ENCODE measurements around the gene TIGD4.
"Not testable (repeated sequence)": the region's sequence is repeated elsewhere in the genome, so short reads cannot be mapped to it uniquely, and the experiment has no call there.

Gene TIGD4

GRCh38 chr4:152773953-152774352 lies 5.6 kb downstream of the TIGD4 start:
- H3K4me3 ChIP-seq (ENCODE audit: low read length): no peak overlapping the region
- no peak for DNase-seq (ENCODE audit: low read depth)
- TF ChIP-seq CTCF (IDR thresholded peaks at IDR 0.05; ENCODE audit: insufficient read depth, low read depth, low read length, missing control alignments): no peak

GRCh38 chr4:152773339-152773738 lies 6.2 kb downstream of the TIGD4 start:
- H3K4me3 ChIP-seq (ENCODE audit: low read length): no peak overlapping the region
- no peak for TF ChIP-seq CTCF (IDR thresholded peaks at IDR 0.05; ENCODE audit: insufficient read depth, low read depth, low read length, missing control alignments)

GRCh38 chr4:152771741-152772533 lies 7.6 kb downstream of the TIGD4 start:
- H3K4me3 ChIP-seq (ENCODE audit: low read length): no peak overlapping the region
- DNase-seq (ENCODE audit: low read depth): no peak
- no peak for TF ChIP-seq CTCF (IDR thresholded peaks at IDR 0.05; ENCODE audit: insufficient read depth, low read depth, low read length, missing control alignments)

More at GRCh38 chr4:152773339-152773738, 6.2 kb downstream of the TIGD4 start:
- no peak for DNase-seq (ENCODE audit: low read depth)

GRCh38 chr4:152765069-152765737 lies 14.3 kb downstream of the TIGD4 start:
- DNase-seq (ENCODE audit: low read depth); H3K4me3 ChIP-seq (ENCODE audit: low read length): not testable (repeated sequence)

GRCh38 chr4:152763796-152764195 lies 15.7 kb downstream of the TIGD4 start:
- H3K4me3 ChIP-seq (ENCODE audit: low read length): no peak overlapping the region
- TF ChIP-seq CTCF (IDR thresholded peaks at IDR 0.05; ENCODE audit: insufficient read depth, low read depth, low read length, missing control alignments): no peak
- no peak for DNase-seq (ENCODE audit: low read depth)

- no peak overlapping the region for H3K4me3 ChIP-seq (ENCODE audit: low read length)
- TF ChIP-seq CTCF (IDR thresholded peaks at IDR 0.05; ENCODE audit: insufficient read depth, low read depth, low read length, missing control alignments): no peak
- DNase-seq (ENCODE audit: low read depth): no peak
These were observed 30.9 kb downstream of the TIGD4 start for GRCh38 chr4:152748619-152749018.

GRCh38 chr4:152747444-152747843 lies 32.1 kb downstream of the TIGD4 start:
- DNase-seq (ENCODE audit: low read depth): peak; percentile 75
- no peak overlapping the region for H3K4me3 ChIP-seq (ENCODE audit: low read length)
- TF ChIP-seq CTCF (IDR thresholded peaks at IDR 0.05; ENCODE audit: insufficient read depth, low read depth, low read length, missing control alignments): no peak
